ENCODE results near the gene AFF1. TPM values are rescaled to one million over a fixed set of nuclear protein-coding genes. Genes with fewer than 3 reads are reported as not detected.

The AFF1 gene
- total RNA-seq, 1 donor from 2014 or later = 58.2 TPM

DNA sequence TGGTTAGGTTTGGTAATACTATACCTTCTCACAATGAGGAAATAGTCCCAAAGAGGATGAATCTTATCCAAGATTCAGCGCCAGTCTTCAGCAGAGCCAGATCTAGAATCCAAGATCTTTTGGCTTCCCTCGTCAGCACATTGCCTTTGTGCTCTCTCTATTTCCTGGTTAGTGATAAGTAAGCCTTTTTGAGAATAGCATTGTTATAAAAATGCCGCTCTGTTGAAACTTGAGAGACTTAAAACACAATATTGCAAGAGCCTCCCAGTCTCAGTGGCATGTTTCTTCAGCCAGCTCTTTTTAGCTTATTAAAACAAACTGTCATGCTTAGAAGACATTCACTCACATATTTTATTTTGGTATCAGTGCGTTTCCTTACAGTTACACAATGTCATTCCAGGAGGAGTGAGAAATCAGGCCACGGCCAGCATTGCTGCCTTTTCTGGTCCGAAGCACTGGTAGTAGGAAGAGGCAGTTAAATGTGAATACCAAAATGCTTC lies 144.2 kb downstream of the AFF1 start:
- peaks cover 32% of the 10 kb centered on the region for H3K4me1 Mint-ChIP-seq (ENCODE audit: low read depth, unreplicated experiment)

DNA sequence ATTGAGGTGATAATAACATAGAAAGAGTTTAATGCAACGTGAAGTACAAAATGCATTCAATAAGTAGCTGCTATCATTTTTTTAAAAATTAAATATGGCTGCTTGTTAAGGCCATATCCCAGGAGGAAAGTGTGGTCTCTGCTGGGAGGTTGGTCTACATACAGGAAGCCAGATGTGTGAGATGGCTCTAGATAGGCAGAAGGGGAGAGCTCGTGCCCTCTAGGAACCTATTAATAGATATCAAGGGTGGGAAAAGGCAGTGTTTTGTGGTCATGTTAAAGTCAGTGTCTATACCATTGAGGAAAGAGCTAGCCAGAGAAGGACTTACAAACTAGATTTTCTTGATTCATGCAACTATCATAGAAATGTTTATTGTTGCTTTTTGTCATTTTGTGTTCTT lies 145.2 kb downstream of the AFF1 start:
- no peak for DNase-seq (ENCODE audit: low read depth)
- no peak overlapping the region for H3K9ac ChIP-seq (ENCODE audit: low read length)
- peaks cover 10% of the 10 kb centered on the region for H4K20me1 ChIP-seq (ENCODE audit: insufficient read depth, low read length)
- no peak overlapping the region for H3K4me2 ChIP-seq (ENCODE audit: low read length)
- Mint-ChIP-seq H3K4me3 (ENCODE audit: unreplicated experiment) (no peak overlapping the region), H3K27ac (ENCODE audit: unreplicated experiment) (no peak overlapping the region), H3K9me3 (ENCODE audit: unreplicated experiment) (no peaks in the 10 kb centered on the region), H3K27me3 (ENCODE audit: low read depth, unreplicated experiment) (no peaks in the 10 kb centered on the region), H3K36me3 (ENCODE audit: low read depth, unreplicated experiment) (peaks cover 5% of the 10 kb centered on the region), H3K4me1 (ENCODE audit: low read depth, unreplicated experiment) (peaks cover 28% of the 10 kb centered on the region)
- no peak overlapping the region for H2AFZ ChIP-seq (ENCODE audit: low read depth, low read length)
- H3K27me3 ChIP-seq (ENCODE audit: insufficient read depth, low read length) = no peaks in the 10 kb centered on the region
- H3K27ac ChIP-seq (ENCODE audit: low read depth, low read length) = no peak overlapping the region
- no peak for FAIRE-seq
- H3K9me3 ChIP-seq (ENCODE audit: insufficient read depth, low read depth, low read length) = no peaks in the 10 kb centered on the region
- no peaks in the 10 kb centered on the region for H3K36me3 ChIP-seq (ENCODE audit: insufficient read depth, low read length)
- H3K4me1 ChIP-seq (ENCODE audit: insufficient read depth, low read length) = peaks cover 7% of the 10 kb centered on the region
- no peak overlapping the region for H3K4me3 ChIP-seq (ENCODE audit: insufficient read depth, low read depth, low read length)
- peaks cover 12% of the 10 kb centered on the region for H3K79me2 ChIP-seq (ENCODE audit: insufficient read depth, low read length)
- TF ChIP-seq EZH2 (IDR thresholded peaks at IDR 0.05; ENCODE audit: insufficient read depth, low read length) = no peak
- TF ChIP-seq, protein P1, sequence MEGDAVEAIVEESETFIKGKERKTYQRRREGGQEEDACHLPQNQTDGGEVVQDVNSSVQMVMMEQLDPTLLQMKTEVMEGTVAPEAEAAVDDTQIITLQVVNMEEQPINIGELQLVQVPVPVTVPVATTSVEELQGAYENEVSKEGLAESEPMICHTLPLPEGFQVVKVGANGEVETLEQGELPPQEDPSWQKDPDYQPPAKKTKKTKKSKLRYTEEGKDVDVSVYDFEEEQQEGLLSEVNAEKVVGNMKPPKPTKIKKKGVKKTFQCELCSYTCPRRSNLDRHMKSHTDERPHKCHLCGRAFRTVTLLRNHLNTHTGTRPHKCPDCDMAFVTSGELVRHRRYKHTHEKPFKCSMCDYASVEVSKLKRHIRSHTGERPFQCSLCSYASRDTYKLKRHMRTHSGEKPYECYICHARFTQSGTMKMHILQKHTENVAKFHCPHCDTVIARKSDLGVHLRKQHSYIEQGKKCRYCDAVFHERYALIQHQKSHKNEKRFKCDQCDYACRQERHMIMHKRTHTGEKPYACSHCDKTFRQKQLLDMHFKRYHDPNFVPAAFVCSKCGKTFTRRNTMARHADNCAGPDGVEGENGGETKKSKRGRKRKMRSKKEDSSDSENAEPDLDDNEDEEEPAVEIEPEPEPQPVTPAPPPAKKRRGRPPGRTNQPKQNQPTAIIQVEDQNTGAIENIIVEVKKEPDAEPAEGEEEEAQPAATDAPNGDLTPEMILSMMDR (IDR thresholded peaks at IDR 0.05; ENCODE audit: insufficient read depth, low read depth, low read length) = no peak

More for the DNA sequence above, 144.2 kb downstream of the AFF1 start:
- peak overlapping the region; percentile 38 for H3K9ac ChIP-seq (ENCODE audit: low read length)
- Mint-ChIP-seq H3K27me3 (ENCODE audit: low read depth, unreplicated experiment) (no peaks in the 10 kb centered on the region), H3K4me3 (ENCODE audit: unreplicated experiment) (no peak overlapping the region), H3K36me3 (ENCODE audit: low read depth, unreplicated experiment) (no peaks in the 10 kb centered on the region), H3K27ac (ENCODE audit: unreplicated experiment) (peak overlapping the region; percentile 17), H3K9me3 (ENCODE audit: unreplicated experiment) (no peaks in the 10 kb centered on the region)
- peaks cover 7% of the 10 kb centered on the region for H3K4me1 ChIP-seq (ENCODE audit: insufficient read depth, low read length)
- no peak overlapping the region for H2AFZ ChIP-seq (ENCODE audit: low read depth, low read length)
- no peaks in the 10 kb centered on the region for H3K36me3 ChIP-seq (ENCODE audit: insufficient read depth, low read length)
- H4K20me1 ChIP-seq (ENCODE audit: insufficient read depth, low read length) = peaks cover 15% of the 10 kb centered on the region
- peaks cover 12% of the 10 kb centered on the region for H3K79me2 ChIP-seq (ENCODE audit: insufficient read depth, low read length)
- no peak overlapping the region for H3K4me3 ChIP-seq (ENCODE audit: insufficient read depth, low read depth, low read length)
- no peaks in the 10 kb centered on the region for H3K27me3 ChIP-seq (ENCODE audit: insufficient read depth, low read length)
- FAIRE-seq (peak; percentile 93), DNase-seq (ENCODE audit: low read depth) (peak; percentile 61)
- H3K27ac ChIP-seq (ENCODE audit: low read depth, low read length) = peak overlapping the region; percentile 40
- peak overlapping the region; percentile 68 for H3K4me2 ChIP-seq (ENCODE audit: low read length)
- no peaks in the 10 kb centered on the region for H3K9me3 ChIP-seq (ENCODE audit: insufficient read depth, low read depth, low read length)
- TF ChIP-seq, protein P1 (IDR thresholded peaks at IDR 0.05; ENCODE audit: insufficient read depth, low read depth, low read length) = no peak
- TF ChIP-seq EZH2 (IDR thresholded peaks at IDR 0.05; ENCODE audit: insufficient read depth, low read length) = no peak

DNA sequence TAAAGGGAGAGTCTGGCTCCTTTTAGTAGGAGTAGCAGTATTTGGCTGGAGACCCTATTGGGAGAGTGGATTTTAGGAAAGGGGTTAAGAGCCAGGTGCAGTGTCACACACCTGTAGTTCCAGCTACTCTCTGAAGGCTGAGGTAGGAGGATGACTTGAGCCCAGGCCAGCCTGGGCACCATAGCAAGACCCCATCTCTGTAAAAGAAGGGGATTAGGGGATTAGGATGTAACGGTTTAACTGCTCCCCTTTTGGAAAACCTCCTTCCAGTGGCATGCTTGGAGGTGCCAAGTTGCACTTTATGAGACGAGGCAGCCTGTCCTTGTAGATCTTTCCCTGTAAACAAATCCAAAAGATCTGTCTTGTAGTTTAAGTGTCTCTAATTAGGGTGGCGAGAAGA lies 145.7 kb downstream of the AFF1 start:
- H3K9ac ChIP-seq (ENCODE audit: low read length) = no peak overlapping the region
- no peak overlapping the region for H3K4me2 ChIP-seq (ENCODE audit: low read length)
- no peak overlapping the region for H3K4me3 Mint-ChIP-seq (ENCODE audit: unreplicated experiment)
- H4K20me1 ChIP-seq (ENCODE audit: insufficient read depth, low read length) = peaks cover 8% of the 10 kb centered on the region
- no peaks in the 10 kb centered on the region for H3K27me3 Mint-ChIP-seq (ENCODE audit: low read depth, unreplicated experiment)
- peaks cover 7% of the 10 kb centered on the region for H3K4me1 ChIP-seq (ENCODE audit: insufficient read depth, low read length)
- no peaks in the 10 kb centered on the region for H3K36me3 ChIP-seq (ENCODE audit: insufficient read depth, low read length)
- H3K4me3 ChIP-seq (ENCODE audit: insufficient read depth, low read depth, low read length) = no peak overlapping the region
- H3K27ac ChIP-seq (ENCODE audit: low read depth, low read length) = no peak overlapping the region
- no peaks in the 10 kb centered on the region for H3K9me3 ChIP-seq (ENCODE audit: insufficient read depth, low read depth, low read length)
- no peaks in the 10 kb centered on the region for H3K27me3 ChIP-seq (ENCODE audit: insufficient read depth, low read length)
- H3K9me3 Mint-ChIP-seq (ENCODE audit: unreplicated experiment) = no peaks in the 10 kb centered on the region
- H3K79me2 ChIP-seq (ENCODE audit: insufficient read depth, low read length) = peaks cover 9% of the 10 kb centered on the region
- DNase-seq (ENCODE audit: low read depth) = no peak
- FAIRE-seq = no peak
- no peak overlapping the region for H2AFZ ChIP-seq (ENCODE audit: low read depth, low read length)
- peaks cover 5% of the 10 kb centered on the region for H3K36me3 Mint-ChIP-seq (ENCODE audit: low read depth, unreplicated experiment)
- H3K4me1 Mint-ChIP-seq (ENCODE audit: low read depth, unreplicated experiment) = peaks cover 28% of the 10 kb centered on the region
- no peak for TF ChIP-seq EZH2 (IDR thresholded peaks at IDR 0.05; ENCODE audit: insufficient read depth, low read length)
- TF ChIP-seq, protein P1 (IDR thresholded peaks at IDR 0.05; ENCODE audit: insufficient read depth, low read depth, low read length) = no peak
- no peak overlapping the region for H3K27ac Mint-ChIP-seq (ENCODE audit: unreplicated experiment)
